SIG-M5 treated with dmso at 0.1 percent for 504 hours (cell line): Measurements from ENCODE around the gene HPS1.

Experiments used
- DNase-seq: peaks from one replicate; lab custom pipeline; 2025; ENCODE audit not compliant: unreplicated experiment; lab: John Stamatoyannopoulos, UW

Gene HPS1

DNA sequence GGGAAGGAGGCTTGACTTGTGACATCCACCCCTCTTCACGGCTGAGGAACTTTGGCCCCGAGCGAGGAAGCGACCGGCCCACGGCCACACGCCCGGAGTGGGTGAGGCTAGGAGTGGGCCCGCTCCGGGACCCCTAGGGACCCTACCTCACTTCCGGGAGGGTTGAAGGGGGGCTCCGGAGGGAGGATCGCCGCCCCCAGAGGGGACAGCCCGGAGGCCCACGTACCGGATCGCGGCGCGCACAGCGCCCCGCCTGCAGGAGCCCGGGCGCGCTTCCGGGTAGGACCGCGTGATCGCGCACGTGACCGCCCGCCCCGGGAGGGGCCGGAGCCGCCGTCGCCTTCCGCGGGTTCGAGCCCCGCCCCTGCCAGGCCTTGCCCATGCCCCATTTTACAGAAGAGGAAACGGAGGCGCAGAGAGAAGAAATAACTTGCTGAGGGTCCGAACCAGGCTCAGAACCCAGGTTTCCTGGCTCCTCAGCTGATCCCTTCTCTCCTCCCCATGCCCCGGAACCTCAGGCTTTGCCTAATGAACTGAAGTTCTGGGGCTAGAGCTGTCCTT, at the start of gene HPS1:
Gene HPS1, minus strand, starts transcription at position 275 of the 561 bp plus-strand sequence. CDS start 3,695 bp downstream, outside the sequence.
- DNase-seq = peak; percentile 56

DNA sequence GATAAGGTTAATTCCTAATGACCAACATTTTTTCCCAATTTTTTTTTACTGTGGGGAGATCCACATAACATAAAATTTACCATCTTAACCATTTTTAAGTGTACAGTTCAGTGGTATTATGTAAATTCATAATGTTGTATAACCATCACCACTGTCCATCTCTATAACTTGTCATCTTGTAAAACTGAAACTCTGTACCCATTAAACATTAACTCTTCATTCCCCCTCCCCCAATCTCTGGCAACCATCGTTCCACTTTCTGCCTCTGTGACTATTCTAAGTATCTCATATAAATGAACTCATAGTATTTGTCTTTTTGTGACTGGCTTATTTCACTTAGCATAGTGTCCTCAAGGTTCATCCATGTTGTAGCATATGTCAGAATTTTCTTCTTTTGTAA, 46.0 kb upstream of the HPS1 start:
- no peak for DNase-seq

DNA sequence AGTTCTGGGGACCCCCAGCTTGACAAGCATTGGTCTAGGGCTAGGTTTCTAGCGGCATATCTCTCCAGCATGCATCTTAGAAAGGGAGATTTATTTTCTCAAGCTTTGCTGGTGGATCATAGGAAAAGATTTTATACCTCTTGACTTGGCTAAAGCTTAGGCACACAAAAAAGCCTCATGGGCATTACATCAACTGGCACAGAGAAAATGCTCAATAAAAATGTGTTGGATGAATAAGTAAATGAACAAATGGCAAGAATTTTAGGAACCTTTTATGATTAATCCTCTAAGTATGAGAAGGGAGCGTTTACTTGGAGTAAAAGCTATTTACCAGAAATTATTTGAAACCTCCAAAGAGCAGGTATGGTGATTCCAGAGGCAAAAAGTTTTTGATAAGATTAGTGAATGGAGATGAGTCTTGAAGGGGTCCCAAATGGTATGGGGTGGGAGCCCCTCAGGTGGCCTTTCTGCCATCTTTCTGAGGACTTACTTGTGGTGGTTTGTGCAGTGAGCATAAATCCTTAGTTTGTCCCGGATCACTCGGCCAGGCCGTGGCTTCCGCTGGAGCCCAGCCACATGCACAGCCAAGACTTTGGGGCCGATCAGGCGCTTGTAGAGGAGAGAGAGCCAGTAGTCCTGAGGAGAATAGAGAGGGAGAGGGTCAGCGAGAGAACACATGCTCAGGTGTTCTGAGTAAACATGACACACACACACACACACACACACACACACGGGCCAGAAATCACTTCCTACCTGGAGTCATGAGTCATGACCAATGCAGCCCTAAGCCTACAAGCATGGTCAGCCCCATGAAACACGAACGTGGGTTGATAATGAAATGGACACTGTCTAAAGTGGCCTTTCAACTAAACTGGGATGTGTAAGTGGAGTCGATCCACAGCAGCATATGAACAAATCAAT, 43.1 kb upstream of the HPS1 start:
- no peak for DNase-seq

DNA sequence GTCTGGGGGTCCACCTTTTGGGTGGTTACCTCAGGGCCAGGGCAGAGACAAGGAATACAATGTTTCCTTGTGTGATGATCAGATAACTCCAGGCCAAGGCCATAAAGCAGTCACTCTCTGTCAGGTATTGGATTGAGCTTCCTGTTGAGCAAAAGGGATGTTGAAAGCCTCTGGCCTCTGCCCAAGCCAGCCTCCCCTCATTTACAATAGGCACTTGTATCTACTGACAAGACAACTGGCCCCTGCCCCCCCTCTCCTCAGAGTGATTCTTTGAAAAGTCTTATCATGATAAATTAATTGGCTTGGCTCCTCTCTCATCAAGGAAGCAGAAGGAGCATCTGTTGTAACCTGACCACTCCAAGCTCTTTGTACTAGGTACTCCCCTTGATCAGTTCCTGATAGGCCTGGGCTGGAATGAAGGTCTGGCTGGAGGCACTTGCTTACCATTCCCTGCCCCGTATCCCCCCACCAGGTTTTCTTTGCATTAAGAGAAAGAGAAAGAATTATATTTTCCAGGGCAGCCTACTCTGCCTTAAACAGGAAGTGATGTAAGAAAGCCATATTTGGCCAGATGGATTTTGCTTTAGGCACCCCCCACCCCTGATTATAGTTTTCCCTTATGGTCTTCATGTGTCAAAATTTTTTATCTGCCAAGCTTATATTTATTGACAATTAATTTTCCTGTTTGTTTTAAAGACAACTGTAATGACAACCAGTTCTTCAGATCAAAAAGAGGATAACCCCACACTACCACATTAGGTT, 42.1 kb upstream of the HPS1 start:
- no peak for DNase-seq

DNA sequence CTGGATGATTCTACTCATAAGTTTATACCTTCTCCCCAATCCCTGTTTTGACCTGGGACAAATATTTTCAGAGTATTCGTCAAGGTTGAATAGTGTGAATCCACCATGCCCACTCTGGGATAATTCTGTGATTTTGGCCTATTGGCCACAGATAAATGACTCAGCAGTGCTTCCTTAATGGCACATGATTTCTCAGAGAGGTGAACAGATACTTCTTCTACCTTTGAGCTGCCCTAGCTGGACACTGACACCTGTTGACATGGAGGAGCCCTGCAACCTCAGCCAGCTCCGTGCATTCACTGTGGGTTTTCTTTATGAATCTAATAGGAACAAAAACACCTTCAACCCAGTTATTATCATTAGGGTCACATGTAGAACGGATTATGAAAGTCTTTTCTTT, 40.9 kb upstream of the HPS1 start:
- no peak for DNase-seq

DNA sequence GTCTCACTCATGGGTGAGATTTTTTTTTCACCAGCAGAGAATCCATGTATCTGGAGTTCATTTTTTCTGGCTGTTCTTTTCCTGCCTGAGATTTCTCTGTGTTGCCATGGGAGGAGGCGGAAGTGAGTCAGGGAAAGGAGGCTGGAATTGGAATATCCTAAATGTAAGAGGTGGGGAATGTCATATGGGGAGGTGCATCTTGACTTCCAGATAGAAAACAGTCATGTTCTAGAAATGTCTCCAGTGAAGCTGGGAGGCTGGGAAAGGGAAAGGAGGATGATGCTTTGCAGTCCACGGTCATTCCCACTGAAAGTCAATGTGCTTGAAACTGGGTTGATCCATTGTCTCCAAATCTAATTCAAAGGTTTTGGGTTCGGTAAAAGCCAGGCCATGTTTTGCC, 39.7 kb upstream of the HPS1 start:
- DNase-seq = no peak

DNA sequence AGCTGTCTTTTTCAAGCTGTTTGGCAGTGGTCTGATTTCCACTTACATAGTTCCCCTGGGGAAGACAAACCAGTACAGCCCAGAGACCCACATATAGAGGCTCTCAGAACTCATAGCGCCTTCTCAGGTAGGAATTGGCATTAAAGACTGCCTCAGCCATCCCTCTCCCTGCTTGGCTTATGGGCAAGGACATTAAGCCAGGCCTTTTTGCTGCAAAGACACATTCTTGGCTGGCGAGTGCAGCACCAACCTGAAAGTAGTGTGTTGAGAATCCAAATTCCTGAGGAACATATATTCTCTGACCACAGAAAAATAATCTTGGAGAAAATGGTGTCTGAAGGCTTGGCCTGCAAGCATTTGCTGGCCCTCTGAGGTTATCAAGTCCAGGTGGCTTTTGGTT, 39.2 kb upstream of the HPS1 start:
- no peak for DNase-seq

DNA sequence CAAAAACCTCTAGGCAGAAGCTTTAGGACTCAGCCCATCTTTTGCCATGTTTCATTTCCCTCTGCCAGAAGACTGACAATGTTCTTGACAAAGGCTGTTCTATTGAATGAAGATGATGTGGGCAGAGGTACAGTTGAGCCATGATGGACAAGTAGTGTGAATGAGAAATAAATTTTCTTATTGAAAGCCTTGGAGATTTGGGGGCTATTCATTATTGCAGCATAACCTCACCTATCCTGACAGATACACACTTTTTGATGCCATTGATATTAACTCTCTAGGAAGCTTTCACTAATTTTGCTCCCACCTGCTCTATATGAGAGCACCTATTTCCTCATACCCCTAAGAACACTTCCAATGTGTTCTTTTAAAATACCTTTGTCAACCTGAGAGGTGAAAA, 36.9 kb upstream of the HPS1 start:
- no peak for DNase-seq

DNA sequence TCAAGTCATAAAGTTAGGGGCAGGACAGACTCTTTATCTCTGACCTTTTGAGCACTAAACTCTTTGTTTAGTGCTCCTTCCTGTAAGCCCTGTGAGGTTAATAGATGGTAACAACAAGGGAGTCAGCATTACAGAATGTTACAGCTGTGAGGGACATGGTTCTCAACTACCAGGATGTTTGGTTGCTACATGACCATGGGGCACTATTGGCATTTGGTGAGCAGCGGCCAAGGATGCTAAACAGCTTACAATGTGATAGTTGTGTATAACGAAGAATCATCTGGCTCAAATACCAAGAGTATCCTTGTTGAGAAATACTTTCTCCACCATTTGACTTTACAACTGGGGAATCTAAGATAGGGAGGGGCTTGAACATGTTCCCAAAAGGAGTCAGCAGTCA, 35.4 kb upstream of the HPS1 start:
- no peak for DNase-seq

DNA sequence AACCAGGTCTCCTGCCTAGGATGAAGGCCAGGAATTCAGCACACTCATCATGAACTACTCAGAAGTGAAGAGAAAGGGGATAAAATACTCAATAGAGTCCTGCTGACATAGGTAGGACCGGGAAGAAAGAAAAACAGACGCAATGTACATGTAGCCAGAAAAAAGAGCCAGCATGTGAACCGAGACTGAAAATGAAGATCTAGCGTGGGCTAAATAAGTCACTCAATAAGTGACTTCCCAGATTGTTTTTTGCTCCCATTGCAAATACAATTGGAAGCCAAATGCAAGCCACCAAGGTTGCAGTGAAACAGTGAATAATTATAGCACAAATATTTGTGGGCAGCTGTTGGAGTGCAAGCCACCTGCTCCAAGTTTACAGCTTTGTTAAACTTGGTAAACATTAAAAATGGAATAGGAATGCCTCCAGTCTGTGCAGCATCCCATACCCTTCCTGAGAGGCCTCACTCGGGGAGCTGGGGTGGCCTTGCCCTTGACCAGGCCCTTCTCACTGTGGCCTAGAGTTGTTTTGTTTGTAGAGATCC, 34.7 kb upstream of the HPS1 start:
- DNase-seq = no peak

DNA sequence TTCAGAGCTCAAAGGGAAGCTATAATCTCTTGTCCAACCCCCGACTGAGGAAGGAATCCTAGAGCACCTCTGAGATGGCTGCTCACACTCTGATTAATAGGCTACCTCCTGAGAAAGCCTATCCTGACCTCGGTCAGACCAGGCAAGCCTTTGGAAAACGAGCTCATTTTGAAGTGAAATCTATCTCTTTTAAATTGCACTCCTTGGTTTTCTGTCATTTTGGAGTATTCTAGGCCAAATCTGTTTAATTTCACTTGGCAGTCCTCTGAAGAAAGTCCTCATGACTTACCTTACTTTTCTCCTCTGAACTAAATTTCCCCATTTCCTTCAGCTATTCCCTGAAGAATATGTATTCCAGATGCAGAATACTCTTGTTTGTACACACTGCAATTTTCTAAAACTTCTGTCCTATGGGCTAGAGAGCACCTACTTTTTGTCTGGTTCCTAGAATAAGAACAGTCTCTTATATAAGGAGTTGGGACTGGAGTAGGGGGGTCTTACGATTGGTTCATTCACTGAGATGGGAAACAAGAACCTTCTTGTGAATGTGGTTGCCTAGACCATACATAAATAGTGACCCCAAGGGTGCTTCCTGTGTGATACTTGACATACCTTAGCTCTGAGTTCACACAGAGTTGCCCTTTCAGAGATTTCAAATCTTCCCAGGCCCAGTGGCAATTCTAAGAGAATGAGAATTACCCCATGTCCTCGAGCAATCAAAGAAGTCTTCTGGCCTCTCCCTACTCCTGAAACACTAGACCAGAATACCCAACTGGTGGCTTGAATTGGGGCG, 31.9 kb upstream of the HPS1 start:
- no peak for DNase-seq

DNA sequence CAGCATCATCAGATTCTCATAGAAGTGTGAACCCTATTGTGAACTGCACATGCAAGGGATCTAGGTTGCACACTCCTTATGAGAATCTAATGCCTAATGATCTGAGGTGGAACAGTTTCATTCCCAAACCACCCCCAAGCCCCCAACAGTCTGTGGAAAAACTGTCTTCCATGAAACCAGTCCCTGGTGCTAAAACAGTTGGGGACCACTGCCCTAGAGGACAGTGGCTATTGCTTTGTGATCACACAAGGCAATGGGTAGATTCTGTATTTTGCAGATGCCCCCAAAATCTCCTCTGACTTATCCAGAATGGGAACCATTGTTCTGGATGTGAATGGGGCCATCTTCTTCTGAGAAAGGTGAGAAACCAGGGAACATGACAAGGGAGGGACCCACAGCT, 31.1 kb upstream of the HPS1 start:
- DNase-seq = no peak

DNA sequence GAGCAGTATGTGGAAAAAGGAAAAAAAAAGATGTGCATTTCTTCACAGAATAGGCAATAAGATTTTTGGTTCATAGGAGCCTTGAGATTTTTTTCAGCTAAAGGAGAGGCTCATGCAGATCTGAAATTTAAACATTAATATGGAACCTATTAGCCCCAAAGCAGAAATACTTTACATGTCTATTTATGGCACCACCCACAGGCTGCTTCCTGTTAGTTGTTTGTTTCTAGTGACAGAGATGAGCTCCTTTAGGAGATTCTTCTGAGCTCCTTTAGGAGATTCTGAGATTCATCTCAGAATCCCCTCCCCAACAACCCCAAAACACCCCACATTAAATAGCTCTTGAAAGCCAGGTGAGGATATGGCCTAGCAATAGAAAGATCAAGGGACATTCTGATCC, 27.9 kb upstream of the HPS1 start:
- no peak for DNase-seq

DNA sequence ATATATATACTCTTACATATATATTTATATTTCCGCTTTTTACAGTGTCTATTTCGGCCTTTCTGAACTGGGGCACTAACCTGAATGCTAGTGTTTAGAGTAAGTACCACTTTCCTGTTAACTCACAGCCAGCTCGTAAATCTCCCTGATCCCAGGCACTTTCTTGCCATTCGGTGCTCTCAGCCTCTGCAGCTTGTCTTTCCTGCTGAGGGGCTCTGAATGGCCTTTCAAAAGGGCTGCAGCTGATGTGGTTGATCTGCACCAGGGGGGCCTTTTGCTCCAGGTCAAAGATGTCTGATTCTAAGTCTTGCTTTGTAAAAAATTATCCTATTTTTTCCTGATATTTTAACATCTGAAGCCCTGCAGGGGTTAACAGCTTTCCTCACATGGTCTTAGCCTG, 25.5 kb upstream of the HPS1 start:
- no peak for DNase-seq

DNA sequence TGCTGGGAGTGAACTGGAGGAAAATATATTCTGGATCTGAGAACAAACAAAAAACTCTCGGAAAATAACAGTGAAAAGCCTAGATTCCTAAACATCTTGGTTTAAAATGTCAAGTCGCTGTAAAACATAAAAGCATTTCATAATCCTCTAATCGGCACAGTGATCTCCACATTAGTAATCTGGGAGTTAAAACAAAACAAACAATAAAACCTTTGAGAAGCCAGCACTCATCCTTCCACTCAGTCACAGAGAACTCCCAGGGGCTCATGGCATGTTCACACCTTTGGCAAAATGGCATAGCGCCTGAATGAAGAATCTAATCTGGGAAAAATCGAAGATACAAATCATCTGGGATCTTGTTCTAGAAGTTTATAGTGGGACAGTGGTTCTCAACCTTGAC, 24.1 kb upstream of the HPS1 start:
- no peak for DNase-seq

DNA sequence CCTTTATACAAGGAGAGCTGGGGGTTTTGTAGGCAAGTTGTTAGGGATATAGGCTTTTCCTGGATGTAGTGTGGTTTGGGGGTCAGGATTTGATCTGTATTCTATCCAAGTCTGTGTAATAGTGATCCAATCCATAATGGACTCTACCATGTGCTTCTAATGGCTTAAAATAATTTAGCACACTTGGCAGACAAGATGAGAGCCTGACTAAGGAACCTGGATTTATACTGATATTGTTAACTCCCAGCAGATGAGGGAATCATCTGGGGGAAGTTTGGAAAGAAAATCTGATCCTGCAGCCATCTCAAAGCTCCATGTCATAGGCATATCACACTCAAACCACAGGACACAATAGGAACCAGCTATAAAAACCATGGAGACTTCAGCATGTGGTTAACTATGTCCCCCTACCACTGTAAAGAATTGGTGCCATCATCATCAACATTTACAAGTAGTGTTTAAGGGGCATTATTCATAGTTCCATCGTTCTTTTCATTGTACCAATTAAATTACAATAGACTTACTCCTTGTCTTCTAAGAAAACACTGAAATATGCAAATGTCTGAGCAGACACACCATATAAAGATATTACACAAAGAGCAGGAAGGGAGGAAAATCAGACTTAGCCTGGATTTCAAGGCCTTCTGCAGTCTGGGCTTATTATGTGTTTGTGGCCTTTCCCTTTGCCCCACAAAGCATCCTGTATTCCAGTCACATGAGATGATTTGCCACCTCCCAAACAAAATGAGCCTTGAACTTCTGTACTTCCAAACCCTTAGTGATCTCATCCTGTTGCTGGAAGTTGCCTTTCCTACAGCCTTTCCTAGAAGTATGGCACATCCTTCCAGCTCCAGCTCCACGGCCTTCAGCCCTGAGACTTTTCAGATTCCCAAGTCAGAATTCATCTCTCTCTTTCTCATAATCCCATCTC, 22.5 kb upstream of the HPS1 start:
- no peak for DNase-seq

DNA sequence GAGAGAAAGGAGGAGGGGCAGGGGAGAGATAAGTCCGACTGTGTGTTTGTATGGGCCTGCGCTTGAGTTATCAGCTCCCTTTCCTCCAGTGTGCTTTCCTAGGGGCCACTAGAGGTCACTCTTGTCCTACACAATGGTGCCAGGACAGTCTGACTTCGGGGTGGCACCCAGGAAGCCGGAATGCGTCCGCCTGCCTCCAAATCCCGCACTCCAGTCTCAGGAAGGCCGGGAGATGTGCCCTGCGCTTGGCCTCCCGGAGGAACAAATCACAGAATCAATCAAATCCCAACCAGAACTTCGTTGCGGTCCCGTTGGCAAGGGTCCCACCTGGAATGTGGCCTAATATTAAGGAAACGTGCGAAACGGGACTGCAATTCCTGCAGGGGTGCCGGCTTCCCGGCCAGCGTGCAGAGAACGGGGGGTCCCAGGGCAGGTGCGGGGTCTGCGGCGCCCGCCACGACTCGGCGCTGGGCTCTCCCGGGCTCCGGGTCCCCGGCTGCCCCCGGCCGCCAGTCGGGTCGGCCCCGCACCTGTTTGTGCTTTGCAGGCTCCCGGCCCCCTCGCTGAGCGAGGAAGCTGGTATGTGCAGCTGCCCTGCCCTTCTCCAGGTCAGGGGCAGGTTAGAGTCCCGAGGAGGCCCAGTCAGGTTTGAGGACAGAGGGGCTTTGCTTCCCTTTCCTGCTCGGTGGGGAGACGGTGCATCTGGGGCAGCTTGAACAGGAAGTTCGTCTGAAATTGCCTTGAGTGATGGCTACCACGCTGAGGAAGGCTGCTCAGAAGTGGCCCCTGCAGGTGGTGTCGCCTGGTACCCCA, 21.0 kb upstream of the HPS1 start:
- DNase-seq = peak; percentile 90

DNA sequence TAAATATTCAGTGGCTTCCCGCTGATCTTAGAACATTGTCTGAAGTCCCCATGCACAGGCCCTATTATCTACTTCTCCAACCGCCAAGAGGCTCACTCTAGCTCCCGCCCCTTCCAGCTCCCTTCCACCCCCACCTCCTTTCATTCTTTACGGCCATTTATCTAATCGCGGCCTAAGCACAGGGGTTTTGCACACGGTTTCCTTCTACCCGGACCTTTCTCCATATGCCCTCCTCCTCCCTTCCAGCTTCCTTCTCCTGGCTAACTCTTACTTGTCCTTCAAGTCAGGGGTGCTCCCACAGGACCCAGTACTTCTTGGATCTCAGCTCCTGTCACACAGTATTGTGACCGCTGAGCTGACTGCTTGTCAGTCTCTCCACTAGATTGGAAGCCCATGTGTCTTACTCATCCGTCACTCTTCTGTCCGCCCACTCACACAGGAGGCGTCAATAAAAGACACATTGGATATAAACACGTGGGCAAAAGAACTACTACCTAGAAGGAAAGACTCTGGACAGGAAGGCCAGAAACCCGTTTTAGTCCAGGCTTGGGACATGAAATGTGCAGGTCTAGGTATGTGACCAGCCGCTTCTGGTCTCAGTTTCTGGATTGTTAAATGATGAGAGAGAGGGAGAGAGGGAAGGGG, 20.2 kb upstream of the HPS1 start:
- no peak for DNase-seq
